Sigmoid colon (tissue), 7 donors: ENCODE data around the gene ALDOB. TPM values are rescaled to one million over a fixed set of nuclear protein-coding genes. Genes with fewer than 3 reads are reported as not detected.

ENCODE experiments used
- DNase-seq: peaks from one replicate; pipeline ENCODE4 v3.0.0-alpha.2; 2019
- H3K27ac ChIP-seq, 4 donors: fragments of 200-600 bp; sonication (generic); one replicate each; pipeline ENCODE4 v1.5.1; 2016 to 2019; ENCODE audit warnings: mild to moderate bottlenecking in 1 of 4
- H3K27me3 ChIP-seq, 3 donors: fragments of 200-600 bp; sonication (generic); one replicate each; pipeline ENCODE4 v1.5.1; 2019; ENCODE audit warnings: mild to moderate bottlenecking in 1 of 3
- H3K36me3 ChIP-seq, 4 donors: fragments of 200-600 bp; sonication (generic); one replicate each; pipeline ENCODE4 v1.5.1; 2016 to 2019
- H3K4me1 ChIP-seq, 4 donors: fragments of 200-600 bp; sonication (generic); one replicate each; pipeline ENCODE4 v1.5.1; 2017 to 2019
- H3K4me3 ChIP-seq, 4 donors: fragments of 200-600 bp; sonication (generic); one replicate each; pipeline ENCODE4 v1.5.1; 2017 to 2019; ENCODE audit warnings: mild to moderate bottlenecking in 2 of 4, moderate library complexity in 1 of 4
- H3K9me3 ChIP-seq, 4 donors: fragments of 200-600 bp in 3 of 4; sonication (generic) in 3 of 4; one replicate each; pipeline versions ENCODE4 v1.5.1 to v1.6.1; 2013 to 2019
- CTCF ChIP-seq, 4 experiments: fragments of 450-650 bp in 3 of 4; fragments of 200-600 bp in 1 of 4; IDR thresholded peaks; one replicate each; pipeline ENCODE4 v1.5.1; 2016 to 2019; ENCODE audit warnings: antibody characterized with exemption in 4 of 4, mild to moderate bottlenecking in 3 of 4, moderate library complexity in 2 of 4
- EP300 ChIP-seq, 4 donors: sonication (generic); formaldehyde crosslinking; IDR thresholded peaks; one replicate each; pipeline ENCODE4 v1.6.1; 2017; ENCODE audit warnings: antibody characterized with exemption in 4 of 4
- POLR2A ChIP-seq, 2 donors: fragments of 450-650 bp; IDR thresholded peaks; one replicate each; pipeline ENCODE4 v1.6.1; 2016; ENCODE audit warnings: antibody characterized with exemption in 2 of 2, mild to moderate bottlenecking in 2 of 2, moderate library complexity in 2 of 2
- POLR2AphosphoS5 ChIP-seq, 4 donors: sonication (generic); formaldehyde crosslinking; IDR thresholded peaks; one replicate each; pipeline ENCODE4 v1.6.1; 2017; ENCODE audit warnings: antibody characterized with exemption in 4 of 4
- WGBS, 2 donors: extraction: QIAGEN DNeasy Blood & Tissue Kit; methylation state at CpG; one replicate each; pipeline ENCODE4 v1.1.7; 2013; 5-methylcytosine and 5-hydroxymethylcytosine counted together
- intact Hi-C: fragments of 100-400 bp; cut with DNase I; formaldehyde crosslinking; loops from one replicate; pipeline ENCODE4 v1.15.1; 2023
- polyA plus RNA-seq, 3 donors: library from polyadenylated mRNA; stranded (reverse); fragments of 200-250 nt; gene quantifications; one replicate each; pipeline ENCODE4 v1.2.3, GENCODE V29; 2013
- total RNA-seq, 4 donors: library from RNA; depleted of rRNA; stranded (reverse); fragments of >200 nt; gene quantifications; one replicate each; pipeline ENCODE4 v1.1.0, GENCODE V29; 2016
- donor health status: healthy with polysubstance abuse.
- donor health status: Bipolar disorder and iron deficiency.
- donor health status: healthy.

Gene ALDOB
- total and polyA plus RNA-seq, 7 donors: 0.82 to 40.5 (median 1.1) TPM; not detected in 2

- WGBS, 2 donors: 12 to 56% methylated on average over 4 of the region's 4 CpGs
- no peaks in the 10 kb centered on the region for H3K27me3 ChIP-seq
- TF ChIP-seq EP300 (IDR thresholded peaks at IDR 0.05) (no peak), POLR2A (IDR thresholded peaks at IDR 0.05) (no peak), POLR2AphosphoS5 (IDR thresholded peaks at IDR 0.05) (no peak), CTCF (IDR thresholded peaks at IDR 0.05) (no peak)
- DNase-seq: no peak
- H3K27ac ChIP-seq: peak overlapping the region in 1 of 4 donors; percentile 8
- intact Hi-C loops: no loop called here
- peaks cover 0 to 18% (median 3%) of the 10 kb centered on the region in 4 donors for H3K36me3 ChIP-seq
- H3K4me1 ChIP-seq: peaks cover 0 to 21% (median 7%) of the 10 kb centered on the region in 4 donors
- no peaks in the 10 kb centered on the region for H3K9me3 ChIP-seq
- no peak overlapping the region for H3K4me3 ChIP-seq
These were observed 43.9 kb upstream of the ALDOB start for GRCh38 chr9:101479338-101480030.

- no peak for DNase-seq
- intact Hi-C loops: no loop called here
- H3K27me3 ChIP-seq: no peaks in the 10 kb centered on the region
- WGBS, 2 donors: 33 to 71% methylated on average over 3 of the region's 3 CpGs
- H3K4me1 ChIP-seq: peaks cover 0 to 21% (median 5%) of the 10 kb centered on the region in 4 donors
- no peaks in the 10 kb centered on the region for H3K9me3 ChIP-seq
- H3K4me3 ChIP-seq: no peak overlapping the region
- H3K36me3 ChIP-seq: peaks cover 0 to 23% (median 4%) of the 10 kb centered on the region in 4 donors
- TF ChIP-seq EP300 (IDR thresholded peaks at IDR 0.05): no peak
- TF ChIP-seq CTCF (IDR thresholded peaks at IDR 0.05): no peak
- TF ChIP-seq POLR2AphosphoS5 (IDR thresholded peaks at IDR 0.05): no peak
- TF ChIP-seq POLR2A (IDR thresholded peaks at IDR 0.05): no peak
- H3K27ac ChIP-seq: peak overlapping the region in 1 of 4 donors; percentile 8
These were observed 43.3 kb upstream of the ALDOB start for GRCh38 chr9:101478906-101479305.

- H3K27me3 ChIP-seq: no peaks in the 10 kb centered on the region
- no peaks in the 10 kb centered on the region for H3K9me3 ChIP-seq
- peaks cover 0 to 21% (median 5%) of the 10 kb centered on the region in 4 donors for H3K4me1 ChIP-seq
- WGBS, 2 donors: 48 to 74% methylated on average over 4 of the region's 4 CpGs
- no peak for DNase-seq
- H3K4me3 ChIP-seq: no peak overlapping the region
- H3K27ac ChIP-seq: no peak overlapping the region
- intact Hi-C loops: no loop called here
- no peak for TF ChIP-seq CTCF (IDR thresholded peaks at IDR 0.05)
- TF ChIP-seq EP300 (IDR thresholded peaks at IDR 0.05): no peak
- no peak for TF ChIP-seq POLR2A (IDR thresholded peaks at IDR 0.05)
- no peak for TF ChIP-seq POLR2AphosphoS5 (IDR thresholded peaks at IDR 0.05)
- peaks cover 0 to 25% (median 4%) of the 10 kb centered on the region in 4 donors for H3K36me3 ChIP-seq
These were observed 42.9 kb upstream of the ALDOB start for GRCh38 chr9:101478444-101478843.

- H3K4me3 ChIP-seq: no peak overlapping the region
- H3K27ac ChIP-seq: no peak overlapping the region
- intact Hi-C loops: no loop called here
- WGBS, 2 donors: 78 to 90% methylated on average over 1 of the region's 1 CpG
- no peak for TF ChIP-seq POLR2A (IDR thresholded peaks at IDR 0.05)
- no peak for TF ChIP-seq POLR2AphosphoS5 (IDR thresholded peaks at IDR 0.05)
- no peak for TF ChIP-seq CTCF (IDR thresholded peaks at IDR 0.05)
- no peak for TF ChIP-seq EP300 (IDR thresholded peaks at IDR 0.05)
- H3K36me3 ChIP-seq: peaks cover 0 to 25% (median 4%) of the 10 kb centered on the region in 4 donors
- no peak for DNase-seq
- H3K4me1 ChIP-seq: peaks cover 0 to 18% (median 5%) of the 10 kb centered on the region in 4 donors
- H3K9me3 ChIP-seq: no peaks in the 10 kb centered on the region
- H3K27me3 ChIP-seq: no peaks in the 10 kb centered on the region
These were observed 42.2 kb upstream of the ALDOB start for GRCh38 chr9:101477736-101478135.
